ENCODE results near the gene SAMD1.

SAMD1 gene

GRCh38 chr19:14056741-14057356 lies 33.7 kb downstream of the SAMD1 start:
- no peaks in the 10 kb centered on the region for H3K9me3 ChIP-seq (ENCODE audit: low read depth, low read length)
- peak overlapping the region; percentile 84 for H3K4me3 ChIP-seq
- H3K9ac ChIP-seq (ENCODE audit: insufficient read length): peak overlapping the region; percentile 53
- TF ChIP-seq POLR2AphosphoS5 (IDR thresholded peaks at IDR 0.05; ENCODE audit: borderline replicate concordance, low read depth, low read length): no peak
- TF ChIP-seq FOXP2 (optimal IDR thresholded peaks at IDR 0.05; ENCODE audit: control extremely low read depth, extremely low read length, insufficient read depth): no peak
- no peak for TF ChIP-seq EZH2 (IDR thresholded peaks at IDR 0.05)
- H3K27ac ChIP-seq: no peak overlapping the region
- peaks cover 7% of the 10 kb centered on the region; the same call in 1 of the 2 replicates for H3K36me3 ChIP-seq (ENCODE audit: insufficient read depth, low read length)
- no peak for DNase-seq (ENCODE audit: low read depth, low spot score)

- no peak for DNase-seq (ENCODE audit: low read depth, low spot score)
- H3K27ac ChIP-seq: no peak overlapping the region
- H3K9ac ChIP-seq (ENCODE audit: insufficient read length): no peak overlapping the region
- H3K9me3 ChIP-seq (ENCODE audit: low read depth, low read length): no peaks in the 10 kb centered on the region
- TF ChIP-seq POLR2AphosphoS5 (IDR thresholded peaks at IDR 0.05; ENCODE audit: borderline replicate concordance, low read depth, low read length) (no peak), FOXP2 (optimal IDR thresholded peaks at IDR 0.05; ENCODE audit: control extremely low read depth, extremely low read length, insufficient read depth) (no peak), EZH2 (IDR thresholded peaks at IDR 0.05) (no peak)
- peaks cover 7% of the 10 kb centered on the region; the same call in 1 of the 2 replicates for H3K36me3 ChIP-seq (ENCODE audit: insufficient read depth, low read length)
- peak overlapping the region; percentile 84 for H3K4me3 ChIP-seq
Measured at GRCh38 chr19:14056069-14056666, 34.4 kb downstream of the SAMD1 start.

GRCh38 chr19:14055396-14055795 lies 35.2 kb downstream of the SAMD1 start:
- TF ChIP-seq EZH2 (IDR thresholded peaks at IDR 0.05) (no peak), POLR2AphosphoS5 (IDR thresholded peaks at IDR 0.05; ENCODE audit: borderline replicate concordance, low read depth, low read length) (no peak), FOXP2 (optimal IDR thresholded peaks at IDR 0.05; ENCODE audit: control extremely low read depth, extremely low read length, insufficient read depth) (no peak)
- DNase-seq (ENCODE audit: low read depth, low spot score): no peak
- H3K4me3 ChIP-seq: no peak overlapping the region
- no peak overlapping the region for H3K27ac ChIP-seq
- no peaks in the 10 kb centered on the region for H3K9me3 ChIP-seq (ENCODE audit: low read depth, low read length)
- peaks cover 7% of the 10 kb centered on the region; the same call in 1 of the 2 replicates for H3K36me3 ChIP-seq (ENCODE audit: insufficient read depth, low read length)
- H3K9ac ChIP-seq (ENCODE audit: insufficient read length): no peak overlapping the region

GRCh38 chr19:14054721-14055120 lies 35.8 kb downstream of the SAMD1 start:
- Histone ChIP-seq H3K9ac (ENCODE audit: insufficient read length) (no peak overlapping the region), H3K27ac (no peak overlapping the region), H3K36me3 (ENCODE audit: insufficient read depth, low read length) (peaks cover 7% of the 10 kb centered on the region; the same call in 1 of the 2 replicates), H3K4me3 (no peak overlapping the region), H3K9me3 (ENCODE audit: low read depth, low read length) (no peaks in the 10 kb centered on the region)
- no peak for DNase-seq (ENCODE audit: low read depth, low spot score)
- TF ChIP-seq EZH2 (IDR thresholded peaks at IDR 0.05): no peak
- TF ChIP-seq POLR2AphosphoS5 (IDR thresholded peaks at IDR 0.05; ENCODE audit: borderline replicate concordance, low read depth, low read length): no peak
- no peak for TF ChIP-seq FOXP2 (optimal IDR thresholded peaks at IDR 0.05; ENCODE audit: control extremely low read depth, extremely low read length, insufficient read depth)

- Histone ChIP-seq H3K36me3 (ENCODE audit: insufficient read depth, low read length) (peaks cover 7% of the 10 kb centered on the region; the same call in 1 of the 2 replicates), H3K9ac (ENCODE audit: insufficient read length) (no peak overlapping the region), H3K27ac (0 out of 2 replicates have a peak overlapping the region, but pooled peaks have one; percentile 9), H3K4me3 (no peak overlapping the region), H3K9me3 (ENCODE audit: low read depth, low read length) (no peaks in the 10 kb centered on the region)
- no peak for DNase-seq (ENCODE audit: low read depth, low spot score)
- TF ChIP-seq POLR2AphosphoS5 (IDR thresholded peaks at IDR 0.05; ENCODE audit: borderline replicate concordance, low read depth, low read length) (no peak), FOXP2 (optimal IDR thresholded peaks at IDR 0.05; ENCODE audit: control extremely low read depth, extremely low read length, insufficient read depth) (no peak), EZH2 (IDR thresholded peaks at IDR 0.05) (no peak)
Measured at GRCh38 chr19:14054099-14054498, 36.5 kb downstream of the SAMD1 start.

- no peak for TF ChIP-seq POLR2AphosphoS5 (IDR thresholded peaks at IDR 0.05; ENCODE audit: borderline replicate concordance, low read depth, low read length)
- TF ChIP-seq EZH2 (IDR thresholded peaks at IDR 0.05): no peak
- TF ChIP-seq FOXP2 (optimal IDR thresholded peaks at IDR 0.05; ENCODE audit: control extremely low read depth, extremely low read length, insufficient read depth): no peak
- DNase-seq (ENCODE audit: low read depth, low spot score): no peak
- no peak overlapping the region for H3K27ac ChIP-seq
- H3K9me3 ChIP-seq (ENCODE audit: low read depth, low read length): no peaks in the 10 kb centered on the region
- H3K36me3 ChIP-seq (ENCODE audit: insufficient read depth, low read length): peaks cover 7% of the 10 kb centered on the region; the same call in 1 of the 2 replicates
- no peak overlapping the region for H3K9ac ChIP-seq (ENCODE audit: insufficient read length)
- H3K4me3 ChIP-seq: no peak overlapping the region
Measured at GRCh38 chr19:14053500-14053899, 37.1 kb downstream of the SAMD1 start.

GRCh38 chr19:14053032-14053431 lies 37.5 kb downstream of the SAMD1 start:
- TF ChIP-seq FOXP2 (optimal IDR thresholded peaks at IDR 0.05; ENCODE audit: control extremely low read depth, extremely low read length, insufficient read depth) (no peak), EZH2 (IDR thresholded peaks at IDR 0.05) (no peak), POLR2AphosphoS5 (IDR thresholded peaks at IDR 0.05; ENCODE audit: borderline replicate concordance, low read depth, low read length) (no peak)
- H3K27ac ChIP-seq: no peak overlapping the region
- no peaks in the 10 kb centered on the region for H3K9me3 ChIP-seq (ENCODE audit: low read depth, low read length)
- peaks cover 7% of the 10 kb centered on the region; the same call in 1 of the 2 replicates for H3K36me3 ChIP-seq (ENCODE audit: insufficient read depth, low read length)
- H3K9ac ChIP-seq (ENCODE audit: insufficient read length): no peak overlapping the region
- no peak overlapping the region for H3K4me3 ChIP-seq
- DNase-seq (ENCODE audit: low read depth, low spot score): no peak

GRCh38 chr19:14052470-14052869 lies 38.1 kb downstream of the SAMD1 start:
- H3K9me3 ChIP-seq (ENCODE audit: low read depth, low read length): no peaks in the 10 kb centered on the region

More at GRCh38 chr19:14052470-14052869, 38.1 kb downstream of the SAMD1 start:
- peaks cover 7% of the 10 kb centered on the region; the same call in 1 of the 2 replicates for H3K36me3 ChIP-seq (ENCODE audit: insufficient read depth, low read length)
- H3K27ac ChIP-seq: no peak overlapping the region
- no peak overlapping the region for H3K9ac ChIP-seq (ENCODE audit: insufficient read length)
- H3K4me3 ChIP-seq: no peak overlapping the region
- TF ChIP-seq POLR2AphosphoS5 (IDR thresholded peaks at IDR 0.05; ENCODE audit: borderline replicate concordance, low read depth, low read length): no peak
- no peak for TF ChIP-seq FOXP2 (optimal IDR thresholded peaks at IDR 0.05; ENCODE audit: control extremely low read depth, extremely low read length, insufficient read depth)
- no peak for TF ChIP-seq EZH2 (IDR thresholded peaks at IDR 0.05)
- DNase-seq (ENCODE audit: low read depth, low spot score): no peak
